ENCODE results near the gene RIN2.
"Not testable (repeated sequence)": the region's sequence is repeated elsewhere in the genome, so short reads cannot be mapped to it uniquely, and the experiment has no call there.

RIN2 gene

DNA sequence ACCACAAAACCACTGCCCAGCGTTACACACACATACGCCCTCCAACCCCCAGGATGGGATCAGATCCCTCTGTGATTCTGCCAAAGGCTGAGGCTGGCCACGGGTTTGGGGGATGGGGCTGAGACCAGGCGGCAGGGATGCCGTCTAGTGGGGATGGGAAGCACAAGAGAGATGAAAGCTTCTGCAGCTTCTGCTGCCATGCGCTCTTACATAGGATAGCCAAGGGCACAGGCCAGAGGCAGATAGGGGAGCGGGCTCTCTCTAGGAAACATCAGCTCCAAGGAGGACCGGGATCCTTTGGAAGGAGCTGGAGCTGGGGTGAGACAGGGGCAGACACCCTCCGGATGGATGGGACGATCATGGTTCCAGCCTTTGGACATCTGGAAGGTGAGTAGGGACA, 18.7 kb upstream of the RIN2 start:
- DNase-seq, result no peak

- DNase-seq, result no peak
These were observed 17.5 kb upstream of the RIN2 start for GRCh38 chr20:19740512-19740911.

- peak; percentile 25 for DNase-seq
These were observed 16.1 kb upstream of the RIN2 start for GRCh38 chr20:19741924-19742323.

DNA sequence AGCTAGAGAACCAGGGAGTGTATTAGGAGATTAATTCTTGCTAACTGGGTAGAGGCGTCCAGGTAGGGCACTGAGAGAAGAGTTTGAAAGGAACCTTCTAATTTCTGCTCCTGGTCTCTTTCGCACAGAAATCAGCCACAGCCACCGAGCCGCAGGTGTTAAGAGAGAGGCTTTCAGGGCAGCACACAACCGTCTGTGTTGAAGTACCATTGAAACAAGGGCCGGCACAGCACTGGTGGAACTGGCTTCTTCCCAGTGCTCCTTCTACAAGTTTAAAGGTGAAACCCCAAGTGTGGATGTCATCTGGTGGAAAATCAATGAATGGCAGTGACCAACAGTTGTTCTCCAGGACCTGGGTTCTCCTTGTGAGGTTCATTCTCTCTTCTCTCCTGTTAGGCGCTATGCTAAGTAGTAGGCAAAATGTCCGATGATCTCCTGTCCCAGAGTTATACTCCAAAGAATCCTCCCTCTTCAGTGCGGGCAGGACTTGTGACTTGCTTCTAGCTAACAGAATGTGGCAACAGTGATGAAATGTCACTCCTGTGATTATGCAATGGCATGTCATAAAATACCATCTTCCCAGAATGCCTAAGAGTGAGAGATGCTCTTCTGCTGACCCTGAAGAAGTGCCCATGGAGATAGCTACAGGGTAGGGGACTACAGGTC, 15.0 kb upstream of the RIN2 start:
- DNase-seq, result no peak

DNA sequence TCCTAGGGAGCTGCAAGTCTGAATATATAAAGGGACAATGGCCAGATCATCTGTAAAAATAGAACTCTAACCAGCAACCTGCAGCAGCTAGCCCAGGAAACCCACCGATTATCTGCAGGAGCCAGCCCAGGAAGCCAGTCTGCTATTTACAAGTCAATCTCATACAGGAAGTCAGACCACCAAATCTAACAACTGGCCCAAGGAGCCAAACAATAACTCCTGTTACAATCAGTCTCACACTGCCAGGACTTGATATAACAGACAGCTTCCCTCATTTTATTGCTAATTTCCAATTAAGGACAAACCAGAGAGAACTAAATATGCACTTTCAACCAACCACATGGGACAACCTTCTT, 14.4 kb upstream of the RIN2 start:
- DNase-seq, result no peak

DNA sequence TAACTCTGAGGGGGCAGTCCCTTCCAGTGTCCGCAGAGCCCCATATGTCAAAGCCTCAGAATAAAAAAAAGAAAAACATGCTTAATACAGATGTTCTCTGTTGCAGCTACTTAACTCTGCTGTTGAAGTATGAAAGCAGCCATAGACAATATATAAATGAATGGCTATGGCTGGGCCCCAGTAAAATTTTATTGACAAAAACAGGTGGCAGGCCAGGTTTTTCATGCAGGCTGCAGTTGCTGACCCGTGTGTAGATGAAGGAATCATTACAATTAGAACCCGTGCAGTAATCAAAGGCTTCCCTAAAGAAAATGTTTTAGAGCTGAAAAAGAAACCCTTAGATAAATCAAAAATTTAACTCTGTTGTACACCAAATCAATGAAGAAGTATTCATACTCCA, 13.0 kb upstream of the RIN2 start:
- no peak for DNase-seq

DNA sequence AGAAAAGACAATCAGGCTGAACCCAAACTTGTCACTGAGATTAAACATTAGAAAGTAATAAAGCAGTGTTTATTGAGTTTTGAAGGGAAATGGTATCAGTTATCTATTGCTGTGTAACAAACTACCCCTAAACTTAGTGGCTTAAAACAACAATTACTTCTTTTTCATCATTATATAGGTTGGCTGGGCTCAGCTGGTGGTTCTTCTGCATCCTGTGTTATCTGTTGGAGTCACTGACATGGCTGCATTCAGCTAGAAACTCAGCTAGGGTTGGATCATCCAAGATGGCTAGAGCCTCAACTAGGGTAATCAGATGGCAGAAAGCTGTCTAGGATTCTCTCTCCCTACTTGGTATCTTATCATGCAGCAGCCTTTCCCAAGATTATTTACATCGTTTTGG, 12.5 kb upstream of the RIN2 start:
- DNase-seq, result no peak

DNA sequence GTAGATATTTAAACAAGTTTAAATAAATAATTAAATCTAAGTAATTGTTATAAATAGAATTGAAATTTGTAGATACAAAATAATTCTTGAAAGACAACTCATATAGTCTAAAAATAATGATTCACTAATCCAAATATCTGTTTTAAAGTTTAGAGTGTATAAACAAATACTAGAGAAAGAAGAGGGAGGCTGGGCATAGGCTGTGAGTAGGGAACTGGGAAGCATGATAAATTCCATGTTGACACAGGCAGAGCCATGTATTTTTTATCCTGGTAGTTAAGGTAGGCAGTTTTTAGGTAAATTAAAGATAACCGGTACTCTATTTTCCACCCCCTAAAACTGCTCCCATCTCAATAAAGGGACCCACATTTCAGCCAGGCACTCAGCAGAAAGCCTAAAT, 11.7 kb upstream of the RIN2 start:
- DNase-seq, result no peak

GRCh38 chr20:19747903-19748302, 10.2 kb upstream of the RIN2 start:
- DNase-seq, result no peak

DNA sequence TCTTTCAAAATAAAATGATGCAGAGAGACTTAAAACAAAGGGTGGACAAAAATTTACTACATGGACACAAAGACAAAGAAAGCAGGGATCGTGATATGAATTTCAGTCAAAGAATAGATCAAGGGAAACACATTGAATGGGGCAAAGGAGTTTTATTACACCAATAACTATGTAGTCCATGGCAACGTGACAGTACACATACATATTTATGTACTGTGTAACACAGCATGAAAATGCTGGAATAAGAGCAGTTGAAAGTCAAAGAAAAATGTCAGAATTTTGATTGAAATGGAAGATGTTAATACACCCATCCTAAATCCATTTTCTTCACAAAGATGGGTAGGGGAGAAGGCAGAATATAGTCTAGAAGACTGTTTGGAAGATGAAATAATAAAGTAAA, 9.4 kb upstream of the RIN2 start:
- DNase-seq, result no peak

DNA sequence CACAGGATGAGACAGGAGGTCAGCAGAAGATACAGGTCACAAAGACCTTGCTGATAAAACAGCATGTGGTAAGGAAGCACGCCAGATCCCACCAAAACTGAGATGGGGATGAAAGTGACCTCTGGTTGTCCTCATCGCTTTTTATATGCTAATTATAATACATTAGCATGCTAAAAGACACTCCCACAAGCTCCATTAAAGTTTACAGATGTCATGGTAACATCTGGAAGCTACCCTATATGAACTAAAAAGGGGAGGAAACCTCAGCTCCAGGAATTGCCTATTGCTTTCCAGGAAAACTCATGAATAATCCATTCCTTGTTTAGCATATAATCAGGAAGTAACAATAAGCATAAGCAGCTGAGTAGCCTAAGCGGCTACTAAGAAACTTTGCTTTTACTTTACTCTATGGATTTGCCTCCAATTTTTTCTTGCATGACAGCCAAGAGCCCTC, 8.4 kb upstream of the RIN2 start:
- no peak for DNase-seq

DNA sequence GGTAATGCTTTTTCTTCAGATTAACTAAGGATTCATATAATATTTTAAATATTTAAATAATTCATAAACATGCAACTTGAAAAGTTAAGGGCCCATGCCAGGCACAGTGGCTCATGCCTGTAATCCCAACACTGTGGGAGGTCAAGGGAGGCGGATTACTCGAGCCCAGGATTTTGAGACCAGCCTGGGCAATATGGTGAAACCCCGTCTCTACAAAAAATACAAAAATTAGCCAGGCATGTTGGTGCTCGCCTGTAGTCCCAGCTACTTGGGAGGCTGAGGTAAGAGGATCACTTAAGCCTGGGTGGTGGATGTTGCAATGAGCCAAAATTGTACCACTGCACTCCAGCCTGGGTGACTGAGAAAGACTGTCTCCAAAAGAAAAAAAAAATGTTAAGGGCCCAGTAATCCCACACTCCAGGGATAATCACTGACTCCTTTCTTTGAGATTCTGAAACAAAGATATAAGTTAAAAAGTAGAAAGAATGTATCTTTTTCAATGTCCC, 7.9 kb upstream of the RIN2 start:
- DNase-seq, result peak; percentile 77

DNA sequence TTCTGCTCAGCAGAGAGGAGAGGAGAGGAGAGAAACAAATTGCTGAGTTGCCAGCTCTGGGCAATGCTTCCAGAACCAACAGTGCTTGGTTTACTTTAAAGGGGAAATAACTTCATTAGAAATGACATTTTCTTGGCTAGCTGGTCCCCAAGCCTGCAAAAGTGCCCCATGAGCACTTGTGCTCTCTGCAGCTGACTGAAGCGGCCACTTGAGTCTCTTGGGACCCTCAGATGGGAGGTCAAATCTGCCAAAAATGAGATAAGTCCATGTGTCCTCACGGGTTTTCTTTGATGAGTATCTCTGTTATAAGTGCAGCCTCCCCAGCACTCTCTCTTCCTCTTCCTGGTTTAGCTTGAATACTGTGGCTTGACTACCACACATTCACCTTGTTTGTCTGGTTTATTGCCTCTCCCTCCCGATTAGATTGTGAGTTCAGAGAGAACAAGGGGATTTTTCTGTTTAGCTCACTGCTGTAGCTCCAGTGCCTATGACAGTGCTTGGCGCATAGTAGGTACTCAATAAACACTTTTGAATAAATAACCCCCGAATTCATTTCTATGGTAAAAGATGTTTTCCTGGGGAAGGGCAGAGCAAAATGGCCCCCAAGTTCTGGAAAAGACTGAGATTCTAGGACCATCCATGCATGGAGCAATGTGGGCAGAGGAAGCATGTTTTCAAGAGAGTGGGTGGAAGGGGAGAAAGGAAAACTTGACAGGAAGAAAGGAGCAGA, 7.0 kb upstream of the RIN2 start:
- peak; percentile 69 for DNase-seq

GRCh38 chr20:19754201-19754600, 3.9 kb upstream of the RIN2 start:
- DNase-seq, result not testable (repeated sequence)

DNA sequence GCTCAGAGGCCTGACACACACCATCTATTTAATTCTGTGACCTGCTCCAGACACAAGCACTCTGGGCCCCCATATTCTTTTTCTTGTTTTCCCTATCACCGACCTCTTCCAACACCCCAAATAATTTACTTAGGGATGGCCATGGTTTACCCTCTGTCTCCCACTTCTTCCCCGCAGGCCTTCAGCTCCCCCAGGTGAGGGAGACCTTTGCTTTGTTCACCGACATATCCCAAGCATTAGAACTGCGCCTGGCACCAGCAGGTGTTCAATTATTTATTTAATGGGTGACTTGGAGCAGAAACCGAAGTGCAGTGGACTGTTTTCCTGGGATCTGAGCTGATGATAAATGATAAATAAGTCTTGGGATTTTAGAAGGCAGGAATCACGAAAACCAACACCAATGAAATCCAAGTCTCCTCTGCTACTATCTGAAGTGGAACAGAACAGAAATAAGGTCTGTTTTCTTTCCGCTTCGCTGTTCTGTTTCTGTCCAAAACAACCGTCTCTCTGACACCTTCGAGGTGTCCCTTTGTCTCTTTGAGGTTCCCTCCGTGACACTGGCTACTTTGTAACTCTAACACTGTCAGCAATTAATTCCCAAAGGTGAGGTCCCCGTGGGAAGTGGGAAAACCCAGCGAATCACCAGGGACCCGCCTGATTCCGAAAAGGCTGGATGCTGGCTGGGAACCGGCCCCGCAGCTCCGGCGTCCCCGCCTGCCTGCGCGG, 1.1 kb upstream of the RIN2 start:
- DNase-seq, result no peak

- peak; percentile 53 for DNase-seq
These were observed 448 bp upstream of the RIN2 start for GRCh38 chr20:19757487-19758132.

DNA sequence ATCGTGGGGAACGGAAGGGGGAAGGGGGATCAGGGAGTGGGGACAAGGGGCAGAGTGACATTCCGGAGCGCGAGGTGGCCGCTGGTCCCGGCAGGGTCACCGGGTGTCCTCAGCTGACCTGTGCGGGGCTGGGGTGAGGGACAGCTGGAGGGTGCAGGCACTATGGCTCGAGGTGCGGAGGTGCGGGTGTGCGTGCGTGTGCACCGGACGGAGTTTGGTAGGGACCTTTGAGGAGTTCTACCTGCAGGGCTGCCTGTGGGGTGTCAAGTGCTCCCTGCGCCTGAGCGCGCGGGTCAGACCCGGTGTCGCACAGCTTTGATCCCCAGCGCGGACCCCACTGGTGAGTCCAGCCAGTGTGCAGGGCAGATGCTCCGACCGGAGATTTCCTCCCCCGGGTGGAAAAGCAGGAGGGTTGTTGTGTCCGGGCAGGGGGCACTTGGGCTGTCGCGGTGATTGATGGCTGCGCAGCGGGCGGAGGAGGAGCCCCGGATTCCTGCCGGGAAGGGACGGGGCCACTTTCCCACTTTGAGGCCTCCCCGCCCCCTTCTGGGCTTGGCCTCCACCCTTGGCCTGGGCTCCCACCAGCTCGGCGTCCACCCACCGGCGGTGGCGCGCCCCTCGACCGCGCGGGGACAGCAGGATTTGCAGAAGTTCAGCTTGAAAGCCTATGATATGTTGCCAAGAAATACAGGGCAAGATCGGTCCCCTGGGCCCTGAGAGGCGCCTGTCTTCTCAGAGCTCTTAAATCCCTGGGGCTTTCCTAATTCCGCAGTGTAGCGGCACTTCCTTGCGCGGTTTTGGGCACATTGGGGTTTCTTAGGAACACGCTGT, 658 bp downstream of the RIN2 start:
- DNase-seq, result peak; percentile 13

DNA sequence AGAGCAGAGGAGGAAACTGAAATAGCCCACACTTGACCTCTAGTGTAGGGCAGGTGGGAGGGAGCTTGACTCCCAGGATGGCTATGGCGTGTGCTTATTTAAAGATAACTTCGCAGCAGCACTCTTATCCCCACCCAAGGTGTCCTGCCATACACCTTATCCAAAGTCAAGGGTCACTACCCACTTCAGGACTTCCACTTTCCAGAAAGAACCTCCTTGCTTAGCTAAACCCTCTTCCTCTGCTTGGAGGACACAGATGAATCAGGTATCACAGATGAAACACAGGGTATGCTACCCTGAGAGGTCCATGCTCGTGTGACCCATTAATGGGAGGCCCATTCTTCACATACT, 2.3 kb downstream of the RIN2 start:
- no peak for DNase-seq

DNA sequence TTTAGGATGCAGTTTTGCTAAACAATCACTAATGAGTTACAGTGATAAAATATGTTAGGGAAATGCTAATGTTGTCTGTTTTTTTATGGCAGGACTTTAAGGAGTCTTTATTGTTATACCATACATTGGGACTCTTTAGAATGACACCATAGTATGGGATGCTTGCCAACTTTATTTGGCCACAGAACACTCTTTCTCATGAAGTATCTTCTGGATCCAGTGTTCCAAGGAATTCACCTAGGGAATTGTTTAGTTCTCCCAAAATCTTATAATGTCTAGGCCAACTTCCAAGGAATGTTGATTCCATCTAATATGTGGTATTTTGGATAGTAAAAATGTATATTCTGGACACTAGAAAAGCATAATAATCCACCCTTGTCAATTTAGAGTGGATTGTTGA, 3.3 kb downstream of the RIN2 start:
- no peak for DNase-seq

DNA sequence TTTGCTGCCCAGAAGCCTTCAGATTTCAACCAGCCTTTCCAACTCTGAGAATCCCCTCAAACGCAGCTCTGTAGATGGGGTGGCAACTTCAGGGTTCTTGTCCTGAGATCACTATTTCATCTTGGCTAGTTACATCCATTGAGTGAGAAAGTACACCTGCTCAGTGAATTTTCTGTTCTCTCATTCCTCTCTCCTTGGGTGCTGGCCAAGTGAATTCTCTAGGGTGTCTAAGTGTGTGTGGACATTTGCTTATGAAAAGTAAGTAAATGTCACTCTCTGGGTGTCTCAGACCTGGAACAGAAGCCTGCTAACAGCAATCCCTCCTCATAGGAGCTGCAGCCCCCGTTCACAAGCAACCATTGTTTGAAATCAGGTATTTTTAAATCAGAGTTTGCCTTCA, 3.8 kb downstream of the RIN2 start:
- DNase-seq, result no peak

GRCh38 chr20:19764207-19764606, 6.1 kb downstream of the RIN2 start:
- DNase-seq, result no peak

DNA sequence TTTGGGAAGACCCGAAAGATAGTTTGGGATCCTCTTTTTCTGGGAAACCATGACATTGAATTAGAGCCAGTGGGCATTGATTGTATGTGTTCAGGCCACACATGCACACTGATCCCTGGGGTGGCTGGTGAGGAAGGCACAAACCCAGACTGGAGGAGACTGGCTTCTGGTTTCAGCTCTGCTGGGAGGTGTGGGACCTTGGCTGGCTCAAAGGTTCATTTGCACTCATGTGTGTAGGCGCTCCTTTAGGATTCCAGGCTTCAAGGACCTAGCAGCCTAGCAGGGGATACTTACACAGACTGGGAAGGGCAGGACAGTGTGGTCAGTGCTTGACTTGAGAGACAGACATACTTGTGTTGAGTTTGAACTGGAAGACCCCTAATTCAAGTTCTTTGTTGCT, 7.2 kb downstream of the RIN2 start:
- no peak for DNase-seq

DNA sequence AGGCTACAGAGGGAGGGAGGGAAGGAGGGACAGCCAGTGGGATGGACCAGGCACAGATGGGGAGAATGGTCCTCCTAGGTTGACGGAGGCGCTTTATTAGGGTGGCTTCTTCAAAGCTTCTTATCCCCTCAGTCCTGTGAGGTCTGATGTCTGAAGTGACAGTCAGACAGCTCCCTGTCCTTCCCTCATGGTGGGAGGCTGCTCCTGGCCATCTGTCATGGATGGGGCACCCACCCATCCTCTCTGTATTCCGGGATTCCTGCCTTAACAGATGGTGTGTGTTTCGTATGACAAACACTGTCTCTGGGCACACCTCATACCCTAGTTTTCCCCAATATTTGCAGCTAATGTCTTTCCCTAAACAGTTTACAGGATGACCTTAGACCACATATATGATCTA, 7.9 kb downstream of the RIN2 start:
- peak; percentile 11 for DNase-seq

Measured in NCI-H446 treated with DMSO at 0.1 percent for 48 hours (cell line).